Femur (tissue), 1 donor: ENCODE measurements around the gene NXN.
"Not testable (repeated sequence)": the region's sequence is repeated elsewhere in the genome, so short reads cannot be mapped to it uniquely, and the experiment has no call there.

Experiments used
- DNase-seq: peaks from one replicate; pipeline ENCODE4 v3.0.0-alpha.2; 2017

Gene NXN

GRCh38 chr17:814371-814770 lies 165.2 kb downstream of the NXN start:
- DNase-seq = no peak

- no peak for DNase-seq
Measured at GRCh38 chr17:812638-813204, 166.9 kb downstream of the NXN start.

DNA sequence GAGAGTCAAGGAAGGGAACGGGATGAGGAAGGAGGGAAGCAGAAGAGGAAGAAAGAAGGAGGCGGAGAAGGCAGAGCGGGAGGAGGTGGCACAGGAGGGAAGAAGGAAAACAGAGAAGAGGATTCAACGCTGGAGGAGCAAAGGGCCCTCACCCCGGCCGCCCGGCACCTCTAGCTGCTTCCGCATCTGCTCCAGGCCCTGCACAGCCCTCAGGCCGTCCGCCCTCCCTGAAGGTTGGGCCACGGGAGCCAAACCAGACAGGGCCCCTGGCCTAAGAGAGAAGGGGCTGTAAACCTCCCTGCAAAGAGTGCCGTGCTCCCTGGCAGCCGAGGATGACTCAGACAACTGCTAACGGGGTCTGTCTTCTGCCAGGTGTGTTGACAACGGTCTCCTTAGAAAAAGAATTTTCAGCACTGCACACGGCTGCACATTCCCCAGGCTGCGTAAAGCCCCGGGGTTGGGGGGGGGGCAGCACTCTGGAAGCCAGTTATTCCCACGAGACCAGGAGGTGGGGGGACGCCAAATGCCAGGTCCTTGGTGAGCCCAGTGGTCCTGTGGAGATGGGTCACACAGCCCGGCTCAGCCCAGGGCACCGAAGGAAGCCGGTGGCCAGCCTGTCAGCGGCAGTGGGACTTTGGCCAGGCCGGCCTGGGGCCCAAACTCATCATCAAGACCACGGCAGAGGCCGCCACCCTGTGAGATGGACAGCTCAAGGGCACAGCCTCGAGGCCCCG lies 168.4 kb downstream of the NXN start:
- DNase-seq = no peak

DNA sequence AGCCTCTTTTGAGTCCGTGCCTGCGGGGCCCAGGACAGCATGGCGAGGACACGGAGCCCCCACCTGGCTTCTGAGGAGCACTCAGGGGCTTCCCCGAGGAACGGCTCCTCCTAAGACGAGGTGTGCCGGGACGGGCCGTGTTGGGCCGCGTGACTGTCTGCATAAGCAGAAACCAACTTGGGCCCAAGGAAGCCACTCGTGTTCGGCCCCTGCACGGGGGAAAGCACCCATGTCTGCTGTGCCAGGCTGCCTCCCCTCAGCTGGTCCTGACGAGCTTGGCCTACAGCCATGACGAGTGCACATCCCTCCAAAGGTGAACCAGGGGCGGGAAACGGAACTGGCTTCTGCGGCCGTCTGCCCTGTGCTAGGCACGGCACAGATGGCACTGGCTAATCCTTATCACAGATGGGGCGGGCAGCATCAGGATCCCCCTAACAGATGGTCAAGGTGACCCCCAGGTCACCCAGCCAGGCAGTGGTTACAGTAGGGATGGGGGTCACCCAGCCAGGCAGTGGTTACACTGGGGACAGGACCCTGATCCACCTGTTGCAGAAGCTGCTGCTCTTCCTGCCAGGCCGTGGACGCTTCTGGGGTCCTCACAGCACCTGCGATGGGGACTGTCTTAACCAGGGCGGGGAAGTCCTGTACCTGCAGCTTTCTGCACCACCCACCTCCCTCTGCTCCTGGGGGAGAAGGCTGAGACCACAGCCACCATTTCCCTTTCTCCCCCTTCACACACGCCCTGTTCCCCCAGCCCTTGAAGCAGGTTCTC lies 171.9 kb downstream of the NXN start:
- DNase-seq = no peak

- DNase-seq = no peak
Measured at GRCh38 chr17:806781-807522, 172.6 kb downstream of the NXN start.

GRCh38 chr17:806346-806745 lies 173.2 kb downstream of the NXN start:
- DNase-seq = no peak

DNA sequence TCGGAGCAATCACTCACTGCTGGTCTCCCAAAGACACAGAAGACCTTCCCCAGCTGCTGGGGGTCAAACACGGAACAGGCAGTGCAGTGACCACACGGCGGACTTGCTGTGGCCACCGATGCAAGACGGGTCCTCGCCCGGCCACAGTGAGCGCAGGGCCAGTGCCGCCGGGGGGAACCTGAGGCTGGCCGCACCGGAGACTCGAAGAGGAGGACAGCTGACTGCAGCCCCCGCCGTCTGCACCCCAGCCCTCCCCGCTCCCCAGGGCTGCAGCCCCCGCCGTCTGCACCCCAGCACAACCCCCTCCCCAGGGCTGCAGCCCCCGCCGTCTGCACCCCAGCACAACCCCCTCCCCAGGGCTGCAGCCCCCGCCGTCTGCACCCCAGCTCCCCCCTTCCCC lies 173.7 kb downstream of the NXN start:
- DNase-seq = not testable (repeated sequence)

GRCh38 chr17:804541-805435 lies 174.8 kb downstream of the NXN start:
- DNase-seq = no peak

- no peak for DNase-seq
Measured at GRCh38 chr17:802901-803881, 176.4 kb downstream of the NXN start.

GRCh38 chr17:802481-802880 lies 177.1 kb downstream of the NXN start:
- no peak for DNase-seq

- no peak for DNase-seq
Measured at GRCh38 chr17:801660-802059, 177.9 kb downstream of the NXN start.

GRCh38 chr17:800446-801242 lies 178.9 kb downstream of the NXN start:
- DNase-seq = no peak

- no peak for DNase-seq
Measured at GRCh38 chr17:799261-799660, 180.3 kb downstream of the NXN start.

GRCh38 chr17:798246-798645 lies 181.3 kb downstream of the NXN start:
- DNase-seq = no peak

DNA sequence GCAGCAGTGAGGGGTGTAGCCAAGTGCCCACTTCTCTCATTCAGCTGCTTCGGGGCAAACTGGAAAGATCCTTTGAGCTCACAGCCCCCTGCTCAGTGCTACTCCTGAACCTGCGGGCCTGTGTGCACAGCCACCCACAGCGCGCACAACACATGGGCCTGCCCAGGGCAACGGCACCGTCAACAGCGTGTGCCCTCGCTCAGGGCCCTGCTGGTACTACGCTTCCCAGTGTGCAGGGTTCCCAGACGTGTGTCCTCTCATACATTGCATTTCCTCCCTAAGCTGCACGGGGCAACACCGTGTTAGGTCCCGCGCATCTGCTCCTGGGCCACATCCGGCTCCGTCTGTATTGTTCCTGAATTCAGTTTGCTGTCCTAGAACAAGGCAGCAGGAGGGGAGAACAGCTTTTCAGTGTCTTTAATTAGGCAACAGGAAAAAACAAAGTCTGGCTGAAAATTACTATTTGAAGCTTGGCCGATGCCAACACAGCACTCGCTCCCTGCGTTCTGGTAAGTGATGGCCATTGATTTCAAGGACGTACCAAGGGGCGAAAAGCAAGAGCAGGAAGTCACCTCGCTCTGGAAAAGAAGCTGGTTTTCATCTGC lies 182.2 kb downstream of the NXN start:
- no peak for DNase-seq

DNA sequence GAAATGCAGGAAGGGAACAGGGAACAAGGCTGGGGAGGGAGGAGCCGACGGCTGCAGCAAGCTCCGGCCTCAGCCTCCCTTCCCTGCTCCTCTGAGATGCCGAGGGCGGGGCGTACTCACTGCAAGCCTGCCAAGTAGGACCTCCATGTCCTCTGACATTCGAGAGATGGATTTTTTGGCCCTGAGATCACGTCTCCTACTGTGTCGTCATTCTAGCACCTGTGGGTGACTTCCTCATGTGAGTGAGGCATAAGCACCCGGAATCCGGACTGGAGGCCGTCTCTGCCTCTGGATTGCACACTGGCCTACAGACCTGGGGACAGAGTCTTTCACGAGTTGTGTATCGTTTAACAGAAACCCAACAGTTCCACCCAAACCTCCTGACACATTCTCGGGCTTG lies 183.0 kb downstream of the NXN start:
- DNase-seq = peak; percentile 24

DNA sequence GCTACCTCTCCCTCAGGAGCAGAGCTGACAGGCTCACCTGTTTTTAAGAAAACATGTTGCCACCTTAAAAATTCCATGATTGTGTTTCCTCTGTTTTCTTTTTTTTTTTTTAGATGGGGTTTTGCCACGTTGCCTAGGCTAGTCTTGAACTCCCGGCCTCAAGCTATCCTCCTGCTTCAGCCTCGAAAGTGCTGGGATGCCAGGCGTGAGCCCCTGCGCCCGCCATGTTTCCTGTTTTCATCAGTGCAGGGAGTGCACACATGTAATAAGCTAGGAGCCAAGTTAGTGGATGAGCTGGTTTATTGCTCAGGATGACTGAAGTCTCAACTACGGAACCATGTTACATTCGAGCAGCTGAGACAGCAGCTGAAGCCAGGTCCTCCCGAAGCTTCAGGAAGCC lies 183.9 kb downstream of the NXN start:
- no peak for DNase-seq

- DNase-seq = no peak
Measured at GRCh38 chr17:795276-795675, 184.3 kb downstream of the NXN start.

DNA sequence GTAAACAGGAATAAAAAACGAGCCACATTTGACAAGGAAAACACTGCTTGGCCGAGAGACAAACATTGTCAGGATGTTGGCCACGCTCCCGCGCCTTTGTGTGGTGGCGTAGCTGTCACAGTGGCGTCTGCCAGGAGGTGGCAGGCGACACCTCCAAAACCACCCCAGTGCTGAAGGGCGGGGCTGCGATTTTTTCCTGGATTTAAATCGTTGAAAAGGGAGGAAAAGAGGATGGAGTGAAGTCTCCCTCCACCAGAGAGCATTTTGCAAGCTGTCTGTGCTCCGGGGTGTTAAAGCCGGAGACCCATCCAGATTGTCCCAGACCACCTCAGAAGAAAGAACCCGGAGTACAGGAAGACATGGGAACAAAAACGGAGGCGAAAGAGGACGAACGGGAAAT lies 184.7 kb downstream of the NXN start:
- DNase-seq = peak; percentile 91

- peak; percentile 15 for DNase-seq
Measured at GRCh38 chr17:792277-792676, 187.3 kb downstream of the NXN start.
